ENCODE data around the gene TXLNG.

- peak; percentile 72 to 78 (median 75) for TF ChIP-seq CTCF (IDR thresholded peaks at IDR 0.05)
- TF ChIP-seq POLR2AphosphoS5 (IDR thresholded peaks at IDR 0.05), result peak in 1 of 2 donors; percentile 37
- no peak for TF ChIP-seq POLR2A (IDR thresholded peaks at IDR 0.05; ENCODE audit: low read depth)
Measured at GRCh38 chrX:16892504-16893362, 106.5 kb downstream of the TXLNG start.
